ENCODE measurements around the gene SWAP70.

Gene SWAP70

DNA sequence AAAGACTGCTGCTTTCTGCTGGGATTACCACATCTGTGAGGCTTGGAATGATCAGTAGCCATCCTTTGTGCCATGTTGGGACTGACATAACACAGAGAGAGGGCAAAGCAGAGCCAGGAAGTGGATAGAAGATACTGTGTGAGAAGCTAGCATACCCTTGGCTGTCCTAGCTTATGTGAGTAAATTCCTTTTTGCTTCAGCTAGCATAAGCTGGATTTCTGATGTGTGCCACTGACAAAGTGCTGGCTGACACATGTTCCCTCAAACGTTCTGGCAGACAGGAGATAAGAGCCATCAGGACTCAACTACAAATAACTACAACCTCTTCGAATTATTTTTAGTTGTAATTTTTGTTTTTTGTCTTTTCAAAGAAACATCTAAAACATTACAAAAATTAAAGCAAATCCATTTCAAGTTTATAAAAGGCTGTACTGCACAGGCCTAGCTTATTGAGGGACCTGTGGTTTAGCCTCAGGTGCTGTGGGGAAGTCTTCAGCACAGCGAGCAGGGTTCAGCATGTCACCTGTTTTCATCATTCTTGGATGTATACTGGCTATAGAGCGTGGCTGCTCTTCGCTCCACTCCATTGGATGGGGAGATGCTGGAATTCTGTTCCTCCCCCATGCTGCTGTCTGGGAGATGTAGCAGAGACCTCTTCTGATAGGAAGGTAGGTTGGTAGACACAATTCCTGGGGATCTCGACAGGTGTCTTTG, 120.9 kb downstream of the SWAP70 start:
- TF ChIP-seq SP1 (IDR thresholded peaks at IDR 0.05) (no peak), FOXA1 (IDR thresholded peaks at IDR 0.05) (no peak), TARDBP (IDR thresholded peaks at IDR 0.05) (no peak), L3MBTL2 (conservative IDR thresholded peaks at IDR 0.05) (no peak), SUZ12 (IDR thresholded peaks at IDR 0.05) (no peak)
- ChIA-PET POLR2A (no interaction called here), CTCF (no interaction called here)
- no peak for DNase-seq (ENCODE audit: extremely low spot score)

- CTCF ChIA-PET: no interaction called here
- TF ChIP-seq, protein P1, sequence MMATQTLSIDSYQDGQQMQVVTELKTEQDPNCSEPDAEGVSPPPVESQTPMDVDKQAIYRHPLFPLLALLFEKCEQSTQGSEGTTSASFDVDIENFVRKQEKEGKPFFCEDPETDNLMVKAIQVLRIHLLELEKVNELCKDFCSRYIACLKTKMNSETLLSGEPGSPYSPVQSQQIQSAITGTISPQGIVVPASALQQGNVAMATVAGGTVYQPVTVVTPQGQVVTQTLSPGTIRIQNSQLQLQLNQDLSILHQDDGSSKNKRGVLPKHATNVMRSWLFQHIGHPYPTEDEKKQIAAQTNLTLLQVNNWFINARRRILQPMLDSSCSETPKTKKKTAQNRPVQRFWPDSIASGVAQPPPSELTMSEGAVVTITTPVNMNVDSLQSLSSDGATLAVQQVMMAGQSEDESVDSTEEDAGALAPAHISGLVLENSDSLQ (IDR thresholded peaks at IDR 0.05): no peak
- DNase-seq (ENCODE audit: extremely low spot score): no peak
- POLR2A ChIA-PET: no interaction called here
These were observed 123.4 kb downstream of the SWAP70 start for GRCh38 chr11:9787260-9787659.

- no peak for DNase-seq (ENCODE audit: extremely low spot score)
- ChIA-PET CTCF (no interaction called here), POLR2A (no interaction called here)
- TF ChIP-seq ELF4 (IDR thresholded peaks at IDR 0.05) (no peak), FOXK2 (IDR thresholded peaks at IDR 0.05) (no peak), NFRKB (IDR thresholded peaks at IDR 0.05) (no peak), ZNF384 (IDR thresholded peaks at IDR 0.05) (no peak), BHLHE40 (IDR thresholded peaks at IDR 0.05; ENCODE audit: borderline replicate concordance) (no peak), FOXA1 (IDR thresholded peaks at IDR 0.05) (no peak), FOXM1 (IDR thresholded peaks at IDR 0.05; ENCODE audit: borderline replicate concordance) (no peak), SP1 (IDR thresholded peaks at IDR 0.05) (no peak), TARDBP (IDR thresholded peaks at IDR 0.05) (no peak)
These were observed 124.2 kb downstream of the SWAP70 start for GRCh38 chr11:9787981-9788521.

- DNase-seq (ENCODE audit: extremely low spot score): no peak
- no peak for TF ChIP-seq NFRKB (IDR thresholded peaks at IDR 0.05)
- ChIA-PET CTCF (no interaction called here), POLR2A (no interaction called here)
These were observed 126.0 kb downstream of the SWAP70 start for GRCh38 chr11:9789910-9790309.

- CTCF ChIA-PET: no interaction called here
- DNase-seq (ENCODE audit: extremely low spot score): no peak
- POLR2A ChIA-PET: no interaction called here
- TF ChIP-seq ELF4 (IDR thresholded peaks at IDR 0.05): no peak
- no peak for TF ChIP-seq CTBP1 (IDR thresholded peaks at IDR 0.05; ENCODE audit: borderline replicate concordance)
- no peak for TF ChIP-seq FOXA1 (IDR thresholded peaks at IDR 0.05)
- TF ChIP-seq L3MBTL2 (conservative IDR thresholded peaks at IDR 0.05): no peak
- no peak for TF ChIP-seq FOXM1 (IDR thresholded peaks at IDR 0.05; ENCODE audit: borderline replicate concordance)
- TF ChIP-seq ZNF384 (IDR thresholded peaks at IDR 0.05): no peak
- no peak for TF ChIP-seq FOXK2 (IDR thresholded peaks at IDR 0.05)
- TF ChIP-seq ARNT (IDR thresholded peaks at IDR 0.05): no peak
- no peak for TF ChIP-seq HDGF (IDR thresholded peaks at IDR 0.05; ENCODE audit: borderline replicate concordance)
These were observed 126.8 kb downstream of the SWAP70 start for GRCh38 chr11:9790703-9791102.

DNA sequence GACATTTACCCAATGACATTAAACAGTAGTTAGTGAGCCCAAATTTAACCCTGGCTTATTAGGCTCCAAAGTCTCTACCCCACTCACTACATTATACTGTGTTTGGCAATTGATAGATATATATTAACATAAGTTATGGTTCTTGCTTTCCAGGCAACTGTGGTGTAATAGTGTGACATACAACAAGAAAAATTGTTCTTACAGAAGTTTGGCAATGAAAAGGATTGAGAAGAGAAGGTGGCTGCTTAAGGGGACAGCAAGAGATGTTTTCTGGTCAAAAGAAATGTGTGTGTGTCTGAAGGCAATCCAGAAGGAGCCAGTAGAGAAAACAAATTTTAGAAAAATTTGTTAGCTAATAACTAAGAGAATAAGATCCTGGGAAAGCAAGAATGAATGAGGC, 132.4 kb downstream of the SWAP70 start:
- ChIA-PET CTCF (no interaction called here), POLR2A (no interaction called here)
- TF ChIP-seq FOXA1 (IDR thresholded peaks at IDR 0.05) (no peak), SUZ12 (IDR thresholded peaks at IDR 0.05) (no peak), ZNF384 (IDR thresholded peaks at IDR 0.05) (no peak), CTBP1 (IDR thresholded peaks at IDR 0.05; ENCODE audit: borderline replicate concordance) (no peak), ARNT (IDR thresholded peaks at IDR 0.05) (no peak), SP1 (IDR thresholded peaks at IDR 0.05) (no peak), BHLHE40 (IDR thresholded peaks at IDR 0.05; ENCODE audit: borderline replicate concordance) (no peak), FOXM1 (IDR thresholded peaks at IDR 0.05; ENCODE audit: borderline replicate concordance) (no peak), TARDBP (IDR thresholded peaks at IDR 0.05) (no peak), FOXK2 (IDR thresholded peaks at IDR 0.05) (no peak), HDGF (IDR thresholded peaks at IDR 0.05; ENCODE audit: borderline replicate concordance) (no peak), LEF1 (IDR thresholded peaks at IDR 0.05; ENCODE audit: borderline replicate concordance) (no peak), NFRKB (IDR thresholded peaks at IDR 0.05) (no peak), ELF4 (IDR thresholded peaks at IDR 0.05) (no peak), L3MBTL2 (conservative IDR thresholded peaks at IDR 0.05) (no peak)
- TF ChIP-seq, protein P1 (IDR thresholded peaks at IDR 0.05): no peak
- DNase-seq (ENCODE audit: extremely low spot score): no peak

DNA sequence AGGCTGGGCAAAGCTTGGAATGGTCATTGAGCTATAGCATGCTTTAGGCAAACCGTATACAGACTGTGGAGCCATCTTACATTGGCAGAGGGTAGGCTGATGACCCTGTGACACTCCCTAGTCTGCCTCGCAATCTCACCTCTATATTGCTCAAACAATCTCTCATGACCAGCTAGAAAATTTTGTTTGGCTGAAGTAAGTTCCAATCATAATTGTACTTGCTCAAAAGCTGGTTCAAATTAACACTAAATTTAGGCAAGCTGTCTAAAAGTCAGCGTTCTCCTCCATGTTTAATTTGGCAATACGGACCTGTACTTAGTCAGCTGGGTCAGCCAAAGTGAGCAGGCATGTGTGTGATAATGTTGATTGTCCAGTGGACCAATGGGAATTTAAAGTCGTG, 133.0 kb downstream of the SWAP70 start:
- TF ChIP-seq HDGF (IDR thresholded peaks at IDR 0.05; ENCODE audit: borderline replicate concordance): no peak
- ChIA-PET CTCF (no interaction called here), POLR2A (no interaction called here)

GRCh38 chr11:9797300-9797699, 133.4 kb downstream of the SWAP70 start:
- POLR2A ChIA-PET: interaction anchor here (0.6 kb wide), 1 partner anchor 60 kb away, joined by 3 read pairs; no protein-coding TSS in a partner anchor
- no peak for TF ChIP-seq ZNF384 (IDR thresholded peaks at IDR 0.05)
- TF ChIP-seq NFRKB (IDR thresholded peaks at IDR 0.05): no peak
- no peak for TF ChIP-seq BHLHE40 (IDR thresholded peaks at IDR 0.05; ENCODE audit: borderline replicate concordance)
- no peak for TF ChIP-seq HDGF (IDR thresholded peaks at IDR 0.05; ENCODE audit: borderline replicate concordance)
- no peak for TF ChIP-seq L3MBTL2 (conservative IDR thresholded peaks at IDR 0.05)
- TF ChIP-seq, protein P1 (IDR thresholded peaks at IDR 0.05): no peak
- no peak for TF ChIP-seq CTBP1 (IDR thresholded peaks at IDR 0.05; ENCODE audit: borderline replicate concordance)
- TF ChIP-seq TARDBP (IDR thresholded peaks at IDR 0.05): no peak
- TF ChIP-seq FOXA1 (IDR thresholded peaks at IDR 0.05): no peak
- no peak for TF ChIP-seq SP1 (IDR thresholded peaks at IDR 0.05)
- TF ChIP-seq ELF4 (IDR thresholded peaks at IDR 0.05): no peak
- TF ChIP-seq FOXM1 (IDR thresholded peaks at IDR 0.05; ENCODE audit: borderline replicate concordance): no peak
- TF ChIP-seq SUZ12 (IDR thresholded peaks at IDR 0.05): no peak
- TF ChIP-seq FOXK2 (IDR thresholded peaks at IDR 0.05): no peak
- TF ChIP-seq ARNT (IDR thresholded peaks at IDR 0.05): no peak
- no peak for TF ChIP-seq LEF1 (IDR thresholded peaks at IDR 0.05; ENCODE audit: borderline replicate concordance)
- no peak for DNase-seq (ENCODE audit: extremely low spot score)
- CTCF ChIA-PET: no interaction called here

More for the DNA sequence above, 133.0 kb downstream of the SWAP70 start:
- DNase-seq (ENCODE audit: extremely low spot score): no peak
